ENCODE results near the gene EHMT1.

GRCh38 chr9:137764981-137765380, 146.2 kb downstream of the EHMT1 start:
- no peak for TF ChIP-seq TAF1 (IDR thresholded peaks at IDR 0.05; ENCODE audit: borderline replicate concordance, insufficient read depth, low read length)
- TF ChIP-seq SIN3A (IDR thresholded peaks at IDR 0.05; ENCODE audit: borderline replicate concordance, insufficient read depth, low read length), result no peak
